Keratinocyte (primary cell): ENCODE results near the gene SLC35B4. TPM values are rescaled to one million over a fixed set of nuclear protein-coding genes. Genes with fewer than 3 reads are reported as not detected.

Experiments
- DNase-seq: peaks from one replicate; pipeline ENCODE4 v3.0.0-alpha.2; 2011; ENCODE audit warnings: low read depth, missing footprints, low spot score
- FAIRE-seq: peaks from 2 replicates; lab custom pipeline; 2011; peaks lifted over from hg19 to GRCh38; lab: Jason Lieb, UNC
- H2AFZ ChIP-seq: 2 replicates; pipeline ENCODE4 v1.6.0; 2012; ENCODE audit warnings: low read length, control low read depth, inconsistent platforms; ENCODE audit not compliant: control insufficient read depth
- H3K27ac ChIP-seq: 2 replicates; pipeline ENCODE4 v1.5.1; 2011; ENCODE audit warnings: low read length; ENCODE audit not compliant: control insufficient read depth, insufficient read depth
- H3K27me3 ChIP-seq: 3 replicates; pipeline ENCODE4 v1.6.0; 2011; ENCODE audit warnings: low read length; ENCODE audit not compliant: control insufficient read depth, insufficient read depth; ENCODE audit errors: extremely low read depth
- H3K36me3 ChIP-seq, 2 experiments: 2 replicates in 1 of 2; 3 replicates in 1 of 2; pipeline ENCODE4 v1.5.1; 2011; ENCODE audit warnings: low read length in 2 of 2, mild to moderate bottlenecking in 1 of 2; ENCODE audit not compliant: control insufficient read depth in 2 of 2, insufficient read depth in 2 of 2; ENCODE audit errors: extremely low read depth in 1 of 2
- H3K4me1 ChIP-seq: 3 replicates; pipeline ENCODE4 v1.5.1; 2011; ENCODE audit warnings: low read length; ENCODE audit not compliant: control insufficient read depth, insufficient read depth; ENCODE audit errors: extremely low read depth
- H3K4me2 ChIP-seq: 3 replicates; pipeline ENCODE4 v1.6.0; 2011; ENCODE audit warnings: low read depth, low read length; ENCODE audit not compliant: control insufficient read depth, insufficient read depth; ENCODE audit errors: extremely low read depth
- H3K4me3 ChIP-seq, 3 experiments: fragments of 200-600 bp in 1 of 3; sonication (generic) in 1 of 3; 2 replicates in 2 of 3; 3 replicates in 1 of 3; pipeline ENCODE4 v1.5.1; 2011 to 2016; ENCODE audit warnings: low read length in 3 of 3, mild to moderate bottlenecking in 3 of 3, control low read depth in 2 of 3, inconsistent platforms in 1 of 3, low read depth in 1 of 3, mixed read lengths in 1 of 3, mixed run types in 1 of 3, moderate library complexity in 1 of 3; ENCODE audit not compliant: control insufficient read depth in 2 of 3, insufficient read depth in 2 of 3; ENCODE audit errors: extremely low read depth in 1 of 3
- H3K79me2 ChIP-seq: 2 replicates; pipeline ENCODE4 v1.6.0; 2012; ENCODE audit warnings: low read length; ENCODE audit not compliant: control insufficient read depth, insufficient read depth
- H3K9ac ChIP-seq: 3 replicates; pipeline ENCODE4 v1.6.0; 2011; ENCODE audit warnings: low read length; ENCODE audit not compliant: control insufficient read depth, insufficient read depth; ENCODE audit errors: extremely low read depth
- H3K9me1 ChIP-seq: 3 replicates; pipeline ENCODE4 v1.6.0; 2011; ENCODE audit warnings: low read length; ENCODE audit not compliant: control insufficient read depth, insufficient read depth; ENCODE audit errors: extremely low read depth
- H3K9me3 ChIP-seq: 2 replicates; pipeline ENCODE4 v1.5.1; 2012; ENCODE audit warnings: low read depth, low read length; ENCODE audit not compliant: control insufficient read depth
- H4K20me1 ChIP-seq: 3 replicates; pipeline ENCODE4 v1.6.0; 2011; ENCODE audit warnings: low read length; ENCODE audit not compliant: control insufficient read depth, insufficient read depth; ENCODE audit errors: extremely low read depth
- EZH2 ChIP-seq: IDR thresholded peaks from one replicate; pipeline ENCODE4 v1.6.1; 2012; ENCODE audit warnings: inconsistent platforms, mild to moderate bottlenecking, low read length, moderate library complexity
- dilution Hi-C: fragments of 300-500 bp; cut with MboI; formaldehyde crosslinking; loops from one replicate; pipeline ENCODE4 v1.7.0; 2020; ENCODE audit warnings: low sequenced_read_pairs; ENCODE audit not compliant: extremely low pct_ligation_motif_present
- polyA plus RNA-seq, 5 experiments: library from polyadenylated mRNA; depleted of rRNA in 3 of 5; stranded (reverse) in 3 of 5; stranded (forward) in 1 of 5; unstranded in 1 of 5; fragments of >200 nt; gene quantifications; 1 replicate in 1 of 5; 2 replicates in 3 of 5; 3 replicates in 1 of 5; pipeline versions ENCODE4 v1.2.1 to v1.2.3, GENCODE V29; 2011 to 2012; ENCODE audit warnings: missing spikeins in 2 of 5, low read depth in 1 of 5, low replicate concordance in 1 of 5
- TF ChIP-seq, protein P1 (sequence below), 3 experiments: IDR thresholded peaks in 1 of 3; conservative IDR thresholded peaks in 1 of 3; optimal IDR thresholded peaks in 1 of 3; 2 replicates in 2 of 3; 3 replicates in 1 of 3; pipeline versions ENCODE3 to v1.5.1; 2011; ENCODE audit warnings: low read length in 3 of 3, mild to moderate bottlenecking in 3 of 3, moderate library complexity in 2 of 3, control low read depth in 1 of 3, inconsistent platforms in 1 of 3; ENCODE audit not compliant: insufficient read depth in 2 of 3; ENCODE audit errors: extremely low read depth in 1 of 3

SLC35B4 gene
- polyA plus RNA-seq, 1 donor (not counting 4 experiments of a cell fraction or from before 2014, with no cell fraction given) = 18.6 TPM

DNA sequence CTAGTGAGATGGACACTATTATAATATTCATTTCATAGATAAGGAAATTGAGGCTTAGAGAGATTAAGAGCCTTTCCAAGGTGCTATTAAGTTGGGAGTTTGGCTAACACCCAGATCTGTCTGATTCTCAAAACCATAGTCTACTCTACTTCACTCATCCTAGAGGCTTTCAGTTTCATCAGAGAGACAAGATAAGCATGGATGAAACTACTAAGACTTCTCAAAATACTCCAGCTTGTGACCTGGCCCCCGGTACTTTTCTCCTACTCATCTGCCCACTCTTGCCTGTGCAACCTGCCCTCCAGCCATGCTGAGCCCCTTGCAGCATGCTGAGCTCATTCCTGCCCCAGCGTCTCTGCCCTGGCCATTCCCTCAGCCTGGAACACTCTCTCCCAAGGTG, 12.2 kb upstream of the SLC35B4 start:
- no peak overlapping the region for H3K27ac ChIP-seq
- H3K36me3 ChIP-seq = no peaks in the 10 kb centered on the region
- no peak for TF ChIP-seq EZH2
- TF ChIP-seq, protein P1, sequence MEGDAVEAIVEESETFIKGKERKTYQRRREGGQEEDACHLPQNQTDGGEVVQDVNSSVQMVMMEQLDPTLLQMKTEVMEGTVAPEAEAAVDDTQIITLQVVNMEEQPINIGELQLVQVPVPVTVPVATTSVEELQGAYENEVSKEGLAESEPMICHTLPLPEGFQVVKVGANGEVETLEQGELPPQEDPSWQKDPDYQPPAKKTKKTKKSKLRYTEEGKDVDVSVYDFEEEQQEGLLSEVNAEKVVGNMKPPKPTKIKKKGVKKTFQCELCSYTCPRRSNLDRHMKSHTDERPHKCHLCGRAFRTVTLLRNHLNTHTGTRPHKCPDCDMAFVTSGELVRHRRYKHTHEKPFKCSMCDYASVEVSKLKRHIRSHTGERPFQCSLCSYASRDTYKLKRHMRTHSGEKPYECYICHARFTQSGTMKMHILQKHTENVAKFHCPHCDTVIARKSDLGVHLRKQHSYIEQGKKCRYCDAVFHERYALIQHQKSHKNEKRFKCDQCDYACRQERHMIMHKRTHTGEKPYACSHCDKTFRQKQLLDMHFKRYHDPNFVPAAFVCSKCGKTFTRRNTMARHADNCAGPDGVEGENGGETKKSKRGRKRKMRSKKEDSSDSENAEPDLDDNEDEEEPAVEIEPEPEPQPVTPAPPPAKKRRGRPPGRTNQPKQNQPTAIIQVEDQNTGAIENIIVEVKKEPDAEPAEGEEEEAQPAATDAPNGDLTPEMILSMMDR (optimal IDR thresholded peaks at IDR 0.05 in 1 of 3, IDR thresholded peaks at IDR 0.05 in 1 of 3, conservative IDR thresholded peaks at IDR 0.05 in 1 of 3; ENCODE audit: extremely low read depth in 1 of 3, insufficient read depth in 2 of 3, low read length in 3 of 3) = no peak
- no peaks in the 10 kb centered on the region for H3K79me2 ChIP-seq
- no peaks in the 10 kb centered on the region for H3K9me1 ChIP-seq
- peaks cover 3% of the 10 kb centered on the region for H3K27me3 ChIP-seq
- dilution Hi-C loops = no loop called here
- H3K4me3 ChIP-seq = no peak overlapping the region
- FAIRE-seq (no peak), DNase-seq (no peak)
- H3K4me1 ChIP-seq = no peaks in the 10 kb centered on the region
- no peaks in the 10 kb centered on the region for H3K9me3 ChIP-seq
- H3K9ac ChIP-seq = no peak overlapping the region
- no peaks in the 10 kb centered on the region for H4K20me1 ChIP-seq
- H2AFZ ChIP-seq = no peak overlapping the region
- no peak overlapping the region for H3K4me2 ChIP-seq

DNA sequence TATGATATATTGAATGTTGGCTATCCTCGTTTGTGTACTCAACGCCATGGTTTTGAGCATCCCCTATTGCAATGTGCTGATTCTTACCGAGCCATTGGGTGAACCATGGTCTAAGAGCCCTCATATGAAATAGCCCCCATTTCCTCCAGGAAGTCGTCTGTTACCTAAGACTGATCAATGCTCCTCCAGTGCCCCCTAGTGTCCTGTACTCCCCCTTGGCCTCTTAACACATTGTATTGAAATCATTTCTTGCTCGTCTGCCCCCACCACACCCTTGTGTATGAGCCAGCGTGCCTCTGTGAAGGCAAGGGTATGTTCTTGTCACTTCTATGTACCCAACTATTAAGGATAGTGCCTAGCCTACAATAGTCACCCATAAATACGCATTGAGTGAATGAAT, 11.2 kb upstream of the SLC35B4 start:
- Histone ChIP-seq H3K4me3 (no peak overlapping the region), H3K27ac (no peak overlapping the region), H3K4me2 (no peak overlapping the region), H3K79me2 (no peaks in the 10 kb centered on the region), H3K4me1 (no peaks in the 10 kb centered on the region), H3K27me3 (peaks cover 3% of the 10 kb centered on the region), H3K36me3 (no peaks in the 10 kb centered on the region), H3K9me3 (no peaks in the 10 kb centered on the region), H3K9ac (no peak overlapping the region), H4K20me1 (no peaks in the 10 kb centered on the region), H3K9me1 (no peaks in the 10 kb centered on the region), H2AFZ (no peak overlapping the region)
- DNase-seq (no peak), FAIRE-seq (no peak)
- dilution Hi-C loops = no loop called here
- TF ChIP-seq EZH2 = no peak
- TF ChIP-seq, protein P1 (optimal IDR thresholded peaks at IDR 0.05 in 1 of 3, IDR thresholded peaks at IDR 0.05 in 1 of 3, conservative IDR thresholded peaks at IDR 0.05 in 1 of 3; ENCODE audit: extremely low read depth in 1 of 3, insufficient read depth in 2 of 3, low read length in 3 of 3) = peak; percentile 22 to 68 (median 45)
